Activated CD8-positive, alpha-beta memory T cell treated with anti-CD3 and anti-CD28 coated beads, Interleukin-2, amount 50 U/mL, for 4 hours (primary cell): ENCODE results near the gene IDH2.
A peak's percentile ranks its signal among the peaks of the same experiment; 100 is the strongest.
"Not testable (repeated sequence)": the region's sequence is repeated elsewhere in the genome, so short reads cannot be mapped to it uniquely, and the experiment has no call there.

Experiments used
- DNase-seq: peaks from one replicate; pipeline ENCODE4 v3.0.0-alpha.2; 2020

Gene IDH2

DNA sequence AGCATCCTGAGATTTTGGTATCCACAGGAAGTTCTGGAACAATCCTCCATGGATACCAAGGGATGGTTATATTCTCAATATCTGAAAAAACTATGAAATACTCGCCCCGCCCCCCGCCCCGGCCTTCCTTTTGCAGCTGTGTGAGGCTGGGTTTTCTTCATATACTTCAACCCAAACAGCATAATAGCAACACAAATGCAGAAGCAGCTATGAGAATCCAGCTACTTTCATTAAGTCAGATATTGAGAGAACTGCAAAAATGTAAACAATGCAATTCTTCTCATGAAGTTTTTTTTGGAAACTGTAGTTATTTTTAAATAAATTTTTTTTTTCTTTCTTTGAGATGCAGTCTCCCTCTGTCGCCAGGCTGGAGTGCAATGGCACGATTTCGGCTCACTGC is 10.9 kb upstream of the IDH2 start:
- DNase-seq, result no peak

DNA sequence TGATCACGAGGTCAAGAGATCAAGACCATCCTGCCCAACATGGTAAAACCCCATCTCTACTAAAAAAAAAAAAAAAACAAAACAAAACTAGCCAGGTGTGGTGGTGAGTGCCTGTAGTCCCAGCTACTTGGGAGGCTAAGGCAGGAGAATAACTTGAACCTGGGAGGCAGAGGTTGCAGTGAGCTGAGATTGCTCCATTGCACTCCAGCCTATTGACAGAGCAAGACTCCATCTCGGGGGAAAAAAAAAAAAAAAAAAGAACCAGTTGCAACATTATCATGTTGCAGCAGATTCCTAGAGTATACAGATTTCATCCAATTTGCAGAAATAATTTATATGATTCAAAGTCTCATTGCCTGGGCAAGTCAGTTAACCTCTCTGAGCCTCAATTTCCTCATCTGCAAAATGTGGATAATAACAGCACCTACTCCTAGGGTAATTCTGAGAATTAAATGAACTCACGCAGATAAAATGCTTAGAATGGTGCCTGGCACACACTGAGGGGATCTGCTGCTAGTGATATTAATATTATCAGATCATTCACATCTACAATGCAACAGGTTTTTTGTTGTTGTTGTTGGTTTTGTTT is 7.0 kb upstream of the IDH2 start:
- not testable (repeated sequence) for DNase-seq

DNA sequence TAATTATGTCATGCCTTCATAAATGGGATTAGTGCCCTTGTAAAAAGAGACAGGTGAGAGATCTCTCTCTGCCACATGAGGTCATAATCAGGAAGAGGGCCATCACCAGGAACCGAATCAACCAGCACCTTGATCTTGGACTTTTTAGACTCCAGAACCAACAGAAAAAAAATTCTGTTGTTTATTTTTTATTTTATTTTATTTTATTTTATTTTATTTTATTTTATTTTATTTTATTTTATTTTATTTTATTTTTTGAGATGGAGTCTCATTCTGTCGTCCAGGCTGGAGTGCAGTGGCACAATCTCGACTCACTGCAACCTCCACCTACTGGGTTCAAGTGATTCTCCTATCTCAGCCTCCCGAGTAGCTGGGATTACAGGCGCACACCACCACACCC is 5.8 kb upstream of the IDH2 start:
- DNase-seq, result not testable (repeated sequence)

DNA sequence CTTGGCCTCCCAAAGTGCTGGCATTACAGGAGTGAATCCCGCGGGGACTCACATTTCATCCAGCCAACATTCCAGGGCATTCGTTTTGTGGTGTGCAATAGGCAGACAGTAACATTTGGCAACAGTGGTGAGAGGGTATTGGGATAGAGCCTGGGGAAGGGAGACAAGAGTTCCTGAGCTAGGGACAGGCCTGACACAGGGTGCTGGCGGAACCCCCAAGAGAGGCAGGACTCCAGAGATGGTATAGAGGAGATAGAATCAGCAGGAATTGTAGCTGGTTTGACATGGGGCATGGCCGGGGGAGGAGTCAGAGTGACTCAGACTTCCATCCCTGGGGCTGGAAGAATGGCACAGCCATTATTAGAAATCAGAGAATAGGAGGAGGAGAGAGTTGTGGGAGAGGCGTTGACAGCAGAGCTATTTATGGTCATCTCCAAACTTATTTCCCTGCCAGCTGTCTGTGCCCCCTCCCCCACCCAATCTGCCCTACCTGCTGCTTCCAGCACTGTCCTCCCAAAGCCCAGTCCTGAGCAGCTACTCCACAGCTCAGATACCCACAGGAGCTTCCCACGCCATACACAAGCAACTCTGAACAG is 4.4 kb upstream of the IDH2 start:
- no peak for DNase-seq

DNA sequence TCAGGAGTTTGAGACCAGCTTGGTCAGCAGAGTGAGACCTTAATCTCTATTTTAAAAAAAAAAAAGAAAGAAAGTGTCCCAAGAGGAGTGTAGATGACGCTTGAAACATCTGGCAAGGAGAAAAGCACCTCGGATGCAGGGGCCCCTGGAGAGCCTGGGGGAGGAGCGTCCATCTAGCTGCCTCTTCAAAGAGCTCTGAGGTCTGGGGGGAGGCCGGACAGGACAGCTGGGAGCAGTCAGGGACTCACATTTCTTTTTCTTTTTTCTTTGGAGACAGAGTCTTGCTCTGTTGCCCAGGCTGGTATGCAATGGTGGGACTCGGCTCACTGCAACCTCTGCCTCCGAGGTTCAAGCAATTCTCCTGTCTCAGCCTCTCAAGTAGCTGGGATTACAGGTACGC is 3.3 kb upstream of the IDH2 start:
- no peak for DNase-seq

DNA sequence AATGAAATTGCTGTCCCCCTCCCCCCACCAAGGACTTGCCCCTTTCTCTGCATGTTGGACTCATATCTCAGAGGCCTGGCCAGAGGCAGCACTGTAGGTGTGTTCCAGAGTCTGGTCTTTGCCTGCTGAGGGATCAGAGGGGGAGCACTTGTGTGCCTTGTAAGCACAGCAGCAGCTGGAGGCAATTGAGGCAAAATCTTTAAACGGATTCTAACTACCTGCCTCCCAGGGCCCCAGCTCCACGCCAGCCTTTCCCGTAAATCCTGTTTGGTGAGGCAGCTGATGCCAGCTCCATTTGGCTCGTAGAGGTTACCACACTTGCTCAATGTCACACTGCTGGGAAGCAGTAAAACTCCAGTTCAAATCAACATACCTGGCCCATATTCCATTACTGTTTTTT is 2.3 kb upstream of the IDH2 start:
- no peak for DNase-seq

DNA sequence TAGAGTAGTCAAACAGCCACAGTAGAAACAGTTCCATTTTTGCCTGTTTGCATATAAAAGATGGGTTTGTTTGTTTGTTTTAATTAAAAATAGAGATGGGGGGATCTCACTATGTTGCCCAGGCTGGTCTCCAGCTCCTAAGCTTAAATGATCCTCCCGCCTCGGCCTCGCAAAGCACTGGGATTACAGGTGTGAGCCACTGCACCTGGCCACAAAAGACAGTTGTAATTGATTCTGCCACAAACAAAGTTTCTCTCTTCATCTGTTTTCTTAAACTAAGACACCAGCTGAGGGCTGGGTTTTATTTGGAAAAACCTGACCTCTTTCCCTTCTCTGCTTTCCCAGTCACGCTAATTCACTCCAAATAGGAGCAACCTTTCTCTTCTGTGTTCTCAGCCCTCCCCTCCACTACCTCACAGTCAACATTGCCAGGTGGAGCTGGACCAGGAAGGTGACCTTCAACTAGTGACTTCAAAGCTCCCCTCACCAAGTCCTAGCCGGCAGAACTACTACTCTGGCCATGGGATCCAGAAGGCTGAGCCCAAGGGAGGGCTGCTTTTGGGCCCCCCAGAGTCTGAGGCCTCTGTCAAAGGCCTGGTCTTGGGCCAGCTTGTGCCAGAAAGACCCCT is 1.5 kb upstream of the IDH2 start:
- no peak for DNase-seq

DNA sequence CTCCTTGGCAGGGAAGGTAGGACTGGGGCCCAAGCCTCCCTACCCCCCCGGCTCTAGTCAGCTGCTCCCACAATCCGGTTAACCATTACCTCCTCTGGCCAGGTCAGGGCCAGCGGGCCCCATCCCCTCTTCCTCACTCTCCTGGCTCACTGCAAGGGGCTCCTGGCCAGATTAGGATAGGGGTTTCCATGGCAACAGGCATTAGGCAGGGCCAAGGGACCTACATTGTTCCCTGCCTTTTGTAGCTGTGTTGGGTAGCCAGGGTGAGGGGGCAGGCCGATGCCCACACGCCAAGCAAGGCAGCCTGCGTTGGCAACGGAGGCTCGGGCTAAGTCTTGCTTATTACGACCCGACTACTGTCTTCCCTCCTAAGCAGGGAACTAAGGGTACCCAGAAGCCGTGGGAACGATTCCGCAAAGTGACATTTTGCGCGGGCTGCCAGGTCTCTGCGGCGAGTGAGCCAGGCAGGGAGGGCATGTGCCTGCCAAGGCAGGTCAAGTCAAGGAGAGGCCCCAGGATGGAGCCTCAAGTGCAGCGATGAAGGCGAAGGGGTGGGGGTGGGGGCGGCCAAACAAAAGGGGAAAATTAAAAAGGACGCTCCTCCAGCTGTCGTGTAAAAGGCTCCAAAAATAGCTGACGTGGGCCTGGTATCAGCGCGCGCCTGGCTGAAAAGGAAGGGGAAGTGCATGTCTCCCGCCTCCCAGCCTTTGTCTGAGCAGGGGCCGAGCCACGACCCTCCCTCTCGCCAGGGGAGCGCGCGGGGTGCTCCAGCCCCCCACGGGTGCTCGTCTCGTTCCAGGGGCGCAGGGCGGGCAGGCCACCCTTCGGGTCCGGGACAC is 919 bp downstream of the IDH2 start:
- DNase-seq, result no peak

DNA sequence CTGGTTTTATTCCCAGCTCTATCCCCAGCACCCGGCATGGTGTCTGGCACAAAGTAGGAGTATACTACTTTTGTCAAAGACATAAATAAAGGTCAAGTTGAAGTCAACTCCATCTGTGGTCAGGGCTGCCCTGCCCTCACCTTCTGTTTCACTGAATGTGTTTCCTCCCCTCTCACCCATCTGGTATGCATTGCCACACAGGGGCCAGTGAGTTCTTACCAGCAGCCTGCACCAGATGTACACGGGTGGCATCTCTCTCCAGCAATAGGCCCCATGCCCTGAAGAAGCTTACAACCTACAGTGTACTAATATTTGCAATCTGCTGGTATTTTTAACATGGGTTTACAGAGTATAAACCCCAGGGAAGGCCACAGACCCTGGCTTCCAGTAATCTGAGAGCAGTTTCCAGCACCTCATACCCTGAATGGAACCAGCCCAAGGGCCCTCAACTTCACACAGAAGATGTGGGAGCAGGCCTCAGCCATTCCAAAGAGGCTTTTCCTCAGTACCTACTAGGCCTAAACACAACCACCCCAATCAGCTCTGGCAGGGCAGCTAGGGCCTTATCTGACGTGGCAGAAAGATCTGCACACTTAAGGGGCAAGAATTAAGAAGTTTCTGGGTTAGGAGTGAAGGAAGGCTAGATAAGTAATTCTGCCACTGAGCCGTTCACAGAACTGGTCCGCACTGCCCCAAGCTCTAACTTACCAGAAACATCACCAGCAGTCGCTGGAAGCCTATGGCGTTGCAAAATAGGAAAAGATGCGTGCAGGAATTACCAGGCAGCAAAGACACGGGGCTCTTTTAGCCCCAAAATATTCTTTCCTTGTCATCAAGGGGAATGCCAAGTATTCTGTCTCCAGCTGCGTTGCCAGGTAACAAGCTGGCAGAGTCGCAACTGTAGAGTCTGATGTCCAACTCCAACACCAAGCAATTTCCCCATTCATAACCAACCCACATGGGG is 2.1 kb downstream of the IDH2 start:
- DNase-seq, result no peak

DNA sequence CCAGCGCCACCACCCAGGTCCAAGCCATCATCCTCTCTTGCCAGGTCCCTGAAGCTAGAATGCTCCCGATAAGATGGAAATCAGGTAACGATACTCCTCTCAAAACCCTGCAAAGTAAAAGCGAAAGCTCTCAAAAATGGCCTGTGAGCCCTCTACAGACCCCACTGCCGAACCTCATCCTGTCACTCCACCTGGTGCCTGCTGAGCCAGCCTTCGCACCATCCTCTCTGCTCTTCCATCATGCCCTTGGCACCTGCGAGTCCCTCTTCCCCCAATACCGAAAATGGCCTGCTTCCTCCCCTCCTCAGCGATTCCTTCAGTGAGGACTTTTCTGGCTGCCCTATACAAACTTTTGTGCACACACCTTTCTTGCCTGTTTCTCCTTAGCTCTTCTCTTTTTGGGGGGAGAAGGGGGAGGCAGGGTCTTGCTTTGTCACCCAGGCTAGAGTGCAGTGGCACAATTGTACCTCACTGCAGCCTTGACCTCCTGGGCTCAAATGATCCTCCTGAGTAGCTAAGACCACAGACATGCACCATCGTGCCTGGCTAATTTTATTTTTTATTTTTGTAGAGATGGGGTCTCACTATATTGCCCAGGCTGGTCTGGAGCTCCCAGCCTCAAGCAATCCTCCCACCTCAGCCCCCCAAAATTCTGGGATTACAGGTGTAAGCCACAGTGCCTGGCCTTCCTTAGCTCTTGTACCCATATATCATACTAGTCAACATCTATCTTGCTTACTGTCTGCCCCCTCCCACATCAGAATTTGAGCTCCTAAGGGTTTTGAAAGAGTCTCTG is 3.0 kb downstream of the IDH2 start:
- DNase-seq, result peak; percentile 43

DNA sequence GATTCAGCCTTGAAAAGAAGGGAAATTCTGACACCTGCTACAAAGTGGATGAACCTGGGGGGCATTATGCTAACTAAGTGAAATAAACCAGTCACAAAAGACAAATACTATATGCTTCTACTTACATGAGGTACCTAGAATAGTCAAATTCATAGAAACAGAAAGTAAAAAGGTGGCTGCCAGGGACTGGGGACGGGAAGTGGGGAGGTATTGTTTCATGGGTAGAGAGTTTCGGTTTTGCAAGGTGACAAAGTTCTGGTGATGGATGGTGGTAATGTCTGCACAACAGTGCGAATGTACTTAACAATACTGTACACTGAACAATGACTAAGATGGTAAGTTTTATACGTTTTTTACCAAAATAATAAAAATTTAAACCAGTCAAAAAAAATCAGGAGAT is 4.8 kb downstream of the IDH2 start:
- peak; percentile 48 for DNase-seq

DNA sequence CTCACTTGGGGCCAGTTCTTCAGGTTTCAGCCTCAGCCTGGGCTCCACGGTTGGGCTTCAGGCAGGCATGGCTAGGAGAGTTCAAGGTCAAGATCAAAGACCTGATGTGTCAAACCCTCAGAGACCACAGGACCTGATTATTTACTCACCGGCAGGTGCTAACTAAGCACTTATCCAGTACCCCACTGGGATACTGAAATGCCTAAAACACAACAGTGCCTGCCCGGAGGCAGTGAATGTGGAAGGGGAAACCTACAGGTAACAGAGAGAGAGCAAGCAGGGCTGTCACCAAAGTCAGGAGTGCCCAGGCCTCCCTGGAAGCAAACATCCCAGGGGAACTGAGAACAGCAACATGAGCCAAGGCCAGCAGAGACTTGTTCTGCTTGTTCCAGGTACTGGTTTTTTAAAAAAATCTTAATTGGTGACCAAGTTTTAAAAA is 6.7 kb downstream of the IDH2 start:
- no peak for DNase-seq

DNA sequence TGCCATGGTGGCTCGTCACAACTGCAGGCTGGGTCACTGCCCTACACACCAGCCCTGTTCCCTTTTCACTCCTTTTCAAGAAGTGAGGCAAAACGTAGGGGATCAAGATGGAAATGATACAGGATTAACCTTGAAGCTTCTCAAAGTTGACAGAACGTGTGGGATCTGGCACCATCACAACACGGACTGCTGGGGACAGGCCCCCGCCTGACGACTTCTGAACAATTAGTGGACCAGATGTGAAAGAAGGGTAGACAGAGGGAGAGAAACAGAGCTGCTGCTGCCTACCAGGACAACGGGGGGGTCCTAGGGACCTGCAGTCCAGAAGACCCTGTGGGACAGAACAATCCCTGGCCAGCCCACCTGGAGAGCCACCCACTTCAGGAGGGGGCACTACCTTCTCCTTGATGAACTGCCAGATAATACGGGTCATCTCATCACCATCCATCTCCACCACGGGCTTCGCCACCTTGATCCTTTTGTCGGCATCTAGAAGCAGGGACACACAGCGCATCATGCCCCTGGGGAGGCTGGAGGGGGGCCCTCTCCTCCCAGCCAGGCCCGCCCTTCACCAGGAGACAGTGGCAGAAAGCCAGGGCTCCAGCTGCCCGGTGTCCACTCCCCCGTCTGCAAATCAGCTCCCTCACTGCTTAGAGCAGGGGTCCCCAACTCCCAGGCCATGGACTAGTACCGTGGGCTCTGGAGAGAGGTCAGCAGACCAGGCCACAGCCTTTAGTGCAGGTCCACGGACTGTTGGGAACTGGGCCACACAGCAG is 10.9 kb downstream of the IDH2 start:
- DNase-seq, result no peak

DNA sequence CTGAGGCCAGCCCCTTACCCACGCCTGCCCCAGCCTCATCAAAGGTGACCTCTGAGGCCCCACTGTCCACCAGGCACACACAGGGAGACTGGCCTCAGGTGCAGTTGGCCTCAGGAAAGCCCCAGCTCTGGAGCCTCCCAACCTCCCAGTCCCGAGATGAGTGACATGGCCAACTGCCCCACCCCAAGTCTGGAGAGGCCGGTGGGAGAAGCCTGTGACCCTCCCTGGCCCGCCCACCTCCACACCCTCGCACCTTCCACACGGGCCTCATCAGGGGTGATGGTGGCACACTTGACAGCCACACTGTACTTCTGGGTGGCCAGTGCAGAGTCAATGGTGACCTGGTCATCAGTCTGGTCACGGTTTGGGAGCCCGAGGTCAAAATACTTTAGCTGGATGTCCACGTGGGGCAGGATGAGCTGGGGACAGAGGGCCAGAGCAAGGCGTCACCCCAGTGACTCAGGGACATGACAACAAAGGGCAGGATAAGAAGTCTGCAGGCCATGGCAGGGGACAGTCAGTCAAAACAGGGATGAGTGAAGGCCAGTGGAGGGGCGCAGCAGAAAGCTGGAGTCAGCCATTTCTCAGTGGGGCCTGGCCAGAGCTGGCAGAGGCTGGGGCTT is 11.9 kb downstream of the IDH2 start:
- DNase-seq, result no peak

DNA sequence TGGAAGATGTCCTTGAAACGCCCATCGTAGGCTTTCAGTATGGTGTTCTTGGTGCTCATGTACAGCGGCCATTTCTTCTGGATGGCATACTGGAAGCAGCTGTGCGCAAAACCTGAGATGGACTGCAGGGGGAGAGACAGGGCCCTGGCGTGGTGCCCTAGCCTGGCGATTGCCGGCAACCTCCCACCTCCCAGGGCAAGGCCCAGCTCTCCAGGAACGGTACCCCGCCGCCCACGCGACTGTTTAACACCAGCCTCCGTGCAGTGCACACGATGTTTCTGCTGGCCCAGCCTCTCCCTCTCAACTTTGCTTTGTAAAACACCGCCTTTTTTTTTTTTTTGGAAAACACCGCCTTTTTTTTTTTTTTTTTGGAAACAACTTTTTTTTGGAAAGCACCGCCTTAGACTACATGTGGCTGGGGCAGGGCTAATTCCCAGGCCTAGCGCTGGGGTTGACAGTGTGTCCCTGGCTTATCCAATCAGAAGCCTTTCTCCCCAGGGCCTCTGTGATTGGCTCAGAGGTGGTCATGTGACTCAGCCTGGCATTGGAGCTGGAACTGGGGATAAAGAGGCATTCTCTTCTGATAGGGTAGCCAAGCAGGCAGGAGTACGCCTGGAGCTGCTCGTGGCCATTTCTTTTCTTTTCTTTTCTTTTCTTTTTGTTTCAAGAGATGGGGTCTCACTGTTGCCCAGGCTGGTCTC is 14.7 kb downstream of the IDH2 start:
- DNase-seq, result no peak

DNA sequence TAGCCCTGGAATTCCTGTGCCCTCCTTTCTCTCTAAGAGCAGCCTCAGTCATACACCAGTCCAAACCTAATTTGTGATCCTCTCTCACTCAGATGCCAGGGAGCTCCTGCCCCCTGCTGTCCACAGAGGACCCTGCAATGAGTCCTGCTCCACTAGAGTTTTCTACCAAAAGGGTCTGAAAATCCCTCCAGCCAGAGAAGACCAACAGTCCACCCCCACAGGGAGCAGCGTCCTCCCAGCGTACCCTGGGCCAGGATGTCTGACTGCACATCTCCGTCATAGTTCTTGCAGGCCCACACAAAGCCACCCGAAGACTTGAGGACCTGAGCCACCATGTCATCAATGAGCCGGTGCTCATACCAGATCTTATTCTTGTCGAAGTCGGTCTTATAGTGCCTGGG is 15.4 kb downstream of the IDH2 start:
- peak; percentile 53 for DNase-seq

DNA sequence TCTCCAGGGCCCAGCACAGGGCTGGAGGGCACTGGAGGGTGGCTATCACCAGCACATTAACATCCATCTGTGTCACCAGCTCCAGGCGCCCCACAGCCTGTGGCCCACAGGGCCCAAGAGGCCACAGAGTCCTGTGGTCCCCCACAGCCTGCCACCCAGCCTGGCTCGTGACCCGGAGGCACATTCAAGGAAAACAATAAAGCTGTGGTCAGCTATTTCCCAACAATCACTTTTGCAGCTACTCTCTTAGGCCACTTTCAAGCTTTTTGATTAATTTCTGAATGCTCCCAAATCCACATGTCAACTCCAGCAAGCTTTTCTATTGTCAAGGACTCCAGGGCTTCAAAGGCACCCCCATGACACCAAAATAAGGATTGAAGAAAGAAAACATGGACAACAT is 16.7 kb downstream of the IDH2 start:
- no peak for DNase-seq

DNA sequence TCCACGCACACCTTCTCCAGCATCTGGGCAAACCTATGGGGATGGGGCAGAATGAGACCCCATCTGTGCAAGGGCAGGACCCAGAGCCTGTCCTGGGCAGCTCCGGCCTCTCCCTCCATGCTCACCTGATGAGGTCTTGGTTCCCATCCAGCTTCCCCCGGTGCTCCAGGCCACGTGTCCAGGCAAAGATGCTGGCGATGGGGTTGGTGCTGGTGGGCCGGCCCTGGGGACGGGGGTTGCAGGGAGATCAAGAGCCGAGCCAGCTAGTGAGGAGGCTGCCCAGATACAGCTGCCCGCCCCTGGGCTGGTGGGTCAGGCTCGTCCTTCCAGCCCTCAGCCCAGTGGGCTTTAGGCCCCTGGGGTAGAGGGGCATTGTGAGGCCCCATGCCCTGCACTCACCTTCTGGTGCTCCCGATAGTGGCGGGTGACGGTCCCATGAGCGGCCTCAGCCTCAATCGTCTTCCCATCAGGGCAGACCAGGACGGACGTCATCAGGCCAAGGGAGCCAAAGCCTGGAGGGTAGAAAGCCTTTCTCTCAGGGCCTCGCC is 17.3 kb downstream of the IDH2 start:
- no peak for DNase-seq

DNA sequence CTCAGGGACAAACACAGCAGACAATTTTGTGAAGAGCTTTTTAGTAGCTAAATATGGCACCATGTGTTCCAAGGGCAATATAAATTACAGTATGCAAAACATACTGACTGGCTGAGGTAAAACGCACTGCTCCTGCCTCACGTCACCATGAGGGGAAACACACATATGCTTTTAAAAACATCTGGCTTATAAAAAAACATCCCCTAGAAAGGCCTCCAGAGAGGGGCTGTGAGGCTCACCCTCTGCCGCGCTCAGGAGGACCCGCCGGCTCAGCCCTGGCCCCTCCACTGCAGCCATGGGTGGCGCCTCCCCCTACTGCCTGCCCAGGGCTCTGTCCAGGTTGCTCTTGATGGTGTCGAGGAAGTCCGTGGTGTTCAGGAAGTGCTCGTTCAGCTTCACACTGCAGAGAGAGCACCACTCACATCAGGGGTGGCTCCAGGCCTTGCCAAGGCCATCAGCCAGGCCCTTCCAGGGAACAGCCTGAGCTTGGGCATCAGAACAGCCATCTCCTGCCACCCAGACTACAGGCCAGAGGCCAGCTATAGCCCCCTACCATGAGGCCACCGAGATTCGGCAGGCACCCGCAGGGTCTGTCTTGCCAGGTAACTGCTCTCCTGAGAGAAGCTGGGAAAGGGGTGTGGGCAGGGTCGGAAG is 18.2 kb downstream of the IDH2 start:
- no peak for DNase-seq
